HCT116 (cell line): ENCODE results near the gene STK24. TPM values are rescaled to one million over a fixed set of nuclear protein-coding genes. Genes with fewer than 3 reads are reported as not detected.
"Not testable (repeated sequence)": the region's sequence is repeated elsewhere in the genome, so short reads cannot be mapped to it uniquely, and the experiment has no call there.

Experiments
- ATAC-seq: fragments of 200-7000 bp; cut with Tn5 transposase; 2 replicates; pipeline ENCODE4 v1.9.1; 2020; ENCODE audit warnings: mild to moderate bottlenecking, moderate library complexity
- BruUV-seq: library from RNA; stranded (reverse); fragments of 400-500 nt; replicated peaks from 2 replicates; lab custom pipeline; 2021; lab: Mats Ljungman, UMichigan
- CTCF ChIA-PET: fragments of 300-600 bp; sonication (Branson Sonifier 250); formaldehyde crosslinking; loops from one replicate; lab custom pipeline; 2021; ENCODE audit warnings: antibody characterized with exemption; lab: Charles Lee
- POLR2A ChIA-PET: fragments of 300-600, 350-600 bp; sonication (Branson Sonifier 250); formaldehyde crosslinking; loops from one replicate; lab custom pipeline; 2021; ENCODE audit warnings: antibody characterized with exemption; lab: Charles Lee
- RAD21 ChIA-PET, 2 experiments: fragments of 300-600 bp; sonication (Branson Sonifier 250); formaldehyde crosslinking; loops; one replicate each; lab custom pipeline; 2023; ENCODE audit warnings: low total read pairs in 2 of 2; ENCODE audit not compliant: uncharacterized antibody in 2 of 2, unreplicated experiment in 2 of 2, low non-redundant PET in 1 of 2; lab: Charles Lee
- DNase-seq: peaks from one replicate; pipeline ENCODE4 v3.0.0-alpha.2; 2010; ENCODE audit warnings: low read depth, low spot score
- H2AFZ ChIP-seq: fragments of 200-600 bp; shearing (Covaris generic), sonication (generic); 2 replicates; pipeline ENCODE4 v1.6.1; 2017; ENCODE audit warnings: low read depth, mixed run types, mixed read lengths, antibody characterized with exemption, low read length; ENCODE audit not compliant: poor library complexity, severe bottlenecking
- H3K27ac ChIP-seq: 2 replicates; pipeline ENCODE4 v1.5.1; 2012; ENCODE audit warnings: low read depth, low read length
- H3K27me3 ChIP-seq: fragments of 200-600 bp; sonication (generic); 2 replicates; pipeline ENCODE4 v1.6.1; 2016; ENCODE audit warnings: mixed run types, low read length, mixed read lengths; ENCODE audit not compliant: insufficient read depth
- H3K36me3 ChIP-seq, 2 experiments: fragments of 200-500 bp in 1 of 2; fragments of 200-600 bp in 1 of 2; sonication (Bioruptor generic) in 1 of 2; sonication (generic) in 1 of 2; 2 replicates each; pipeline versions ENCODE4 v1.5.1 to v1.6.1; 2014 to 2016; ENCODE audit warnings: low read length in 2 of 2, inconsistent platforms in 1 of 2, mixed read lengths in 1 of 2, mixed run types in 1 of 2; ENCODE audit not compliant: insufficient read depth in 2 of 2, control insufficient read depth in 1 of 2
- H3K4me1 ChIP-seq, 2 experiments: fragments of 200-600 bp in 1 of 2; sonication (generic) in 1 of 2; 2 replicates each; pipeline versions ENCODE4 v1.5.1 to v1.6.1; 2012 to 2017; ENCODE audit warnings: low read length in 2 of 2, inconsistent platforms in 1 of 2, mild to moderate bottlenecking in 1 of 2, mixed read lengths in 1 of 2, mixed run types in 1 of 2, moderate library complexity in 1 of 2; ENCODE audit not compliant: insufficient read depth in 2 of 2, control insufficient read depth in 1 of 2
- H3K4me2 ChIP-seq: fragments of 200-600 bp; sonication (generic); 2 replicates; pipeline ENCODE4 v1.6.1; 2017; ENCODE audit warnings: mixed run types, low read length, mixed read lengths
- H3K4me3 ChIP-seq, 2 experiments: fragments of 200-600 bp in 1 of 2; sonication (generic) in 1 of 2; replicated peaks in 1 of 2; 2 replicates each; pipeline ENCODE4 v1.5.1; 2011 to 2016; ENCODE audit warnings: low read length in 2 of 2, control low read depth in 1 of 2, low read depth in 1 of 2, mild to moderate bottlenecking in 1 of 2, mixed read lengths in 1 of 2, mixed run types in 1 of 2
- H3K79me2 ChIP-seq: fragments of 200-600 bp; sonication (generic); 2 replicates; pipeline ENCODE4 v1.6.1; 2017; ENCODE audit warnings: mild to moderate bottlenecking, mixed run types, low read length, moderate library complexity, mixed read lengths; ENCODE audit not compliant: insufficient read depth
- H3K9ac ChIP-seq: fragments of 200-600 bp; sonication (generic); 2 replicates; pipeline ENCODE4 v1.6.1; 2016; ENCODE audit warnings: low read length, mixed read lengths
- H3K9me2 ChIP-seq: fragments of 200-600 bp; sonication (generic), shearing (Covaris generic); 2 replicates; pipeline ENCODE4 v1.6.1; 2017; ENCODE audit warnings: mixed run types, mild to moderate bottlenecking, moderate library complexity; ENCODE audit not compliant: insufficient read depth
- H3K9me3 ChIP-seq, 2 experiments: fragments of 200-500 bp in 1 of 2; fragments of 200-600 bp in 1 of 2; sonication (Bioruptor generic) in 1 of 2; sonication (generic) in 1 of 2; 2 replicates each; pipeline ENCODE4 v1.6.1; 2014 to 2017; ENCODE audit warnings: low read length in 2 of 2, mixed read lengths in 2 of 2, inconsistent platforms in 1 of 2, low read depth in 1 of 2, mild to moderate bottlenecking in 1 of 2, mixed run types in 1 of 2, moderate library complexity in 1 of 2; ENCODE audit not compliant: control insufficient read depth in 1 of 2, insufficient read depth in 1 of 2
- H4K20me1 ChIP-seq: fragments of 200-600 bp; sonication (generic), shearing (Covaris generic); 2 replicates; pipeline ENCODE4 v1.6.1; 2017; ENCODE audit warnings: mixed run types, mild to moderate bottlenecking, moderate library complexity; ENCODE audit not compliant: insufficient read depth
- CBX3 ChIP-seq: IDR thresholded peaks from 2 replicates; pipeline ENCODE4 v1.6.1; 2012; ENCODE audit warnings: low read depth
- EGR1 ChIP-seq: IDR thresholded peaks from 2 replicates; pipeline ENCODE4 v1.6.1; 2012; ENCODE audit warnings: low read depth
- JUND ChIP-seq: IDR thresholded peaks from 2 replicates; pipeline ENCODE4 v1.6.1; 2012
- POLR2AphosphoS5 ChIP-seq: IDR thresholded peaks from 2 replicates; pipeline ENCODE4 v1.6.1; 2011; ENCODE audit warnings: mild to moderate bottlenecking, low read depth, low read length, moderate library complexity
- SRF ChIP-seq: IDR thresholded peaks from 2 replicates; pipeline ENCODE4 v1.6.1; 2012; ENCODE audit warnings: low read depth
- ZNF274 ChIP-seq: fragments of 200-500 bp; sonication (Bioruptor generic); IDR thresholded peaks from 2 replicates; pipeline ENCODE4 v1.6.1; 2014; ENCODE audit warnings: mild to moderate bottlenecking, low read depth, low read length, inconsistent platforms
- intact Hi-C: fragments of 100-400 bp; cut with micrococcal nuclease; formaldehyde crosslinking; loops from 2 replicates; pipeline ENCODE4 v1.10.0; 2022
- total RNA-seq: library from RNA; stranded (reverse); gene quantifications from one replicate; pipeline ENCODE4 v1.2.1, GENCODE V29; 2021; ENCODE audit not compliant: unreplicated experiment

Gene STK24
- total RNA-seq, 1 experiment from 2014 or later, result 137 TPM

DNA sequence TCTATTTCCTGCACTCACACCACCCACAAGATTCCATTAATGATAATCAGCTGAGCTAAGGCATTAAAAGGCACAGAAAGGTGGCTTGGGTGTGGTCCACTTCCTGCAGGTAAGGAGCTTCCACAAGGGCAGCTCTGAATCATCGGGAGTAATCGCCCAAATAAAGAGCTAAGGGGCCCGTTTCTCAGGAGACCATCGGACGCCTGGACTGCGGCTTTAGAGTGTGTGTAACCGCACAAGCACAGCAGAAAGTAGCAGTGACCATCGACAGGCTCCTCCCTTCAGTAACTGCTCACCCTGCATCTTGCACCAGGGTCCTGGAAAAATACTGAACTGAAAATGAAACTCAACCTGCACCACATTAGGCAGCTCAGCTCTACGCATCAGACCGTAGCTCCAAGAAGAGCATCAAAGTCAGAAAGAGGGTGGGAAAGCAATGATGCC, 6.0 kb downstream of the STK24 start:
- Histone ChIP-seq H3K36me3 (no peaks in the 10 kb centered on the region), H4K20me1 (peaks cover 35% of the 10 kb centered on the region; the same call in 1 of the 2 replicates), H3K79me2 (peaks cover 100% of the 10 kb centered on the region), H3K4me1 (peaks cover 54 to 80% of the 10 kb centered on the region in 2 experiments), H3K27me3 (no peaks in the 10 kb centered on the region), H3K27ac (peak overlapping the region; percentile 67), H2AFZ (no peak overlapping the region), H3K9me3 (no peaks in the 10 kb centered on the region), H3K9ac (peak overlapping the region; percentile 54), H3K9me2 (no peaks in the 10 kb centered on the region), H3K4me2 (peak overlapping the region; percentile 79)
- ChIA-PET RAD21 (interaction anchor here (0.6 to 1.5 kb wide), 3 partner anchors 15 to 86 kb away, joined by 3 read pairs; no protein-coding TSS in a partner anchor), POLR2A (interaction anchor here (1.0 to 3.0 kb wide), 4 partner anchors 9 to 95 kb away, joined by 3 to 11 read pairs (median 3); no protein-coding TSS in a partner anchor), CTCF (interaction anchor here (1.1 to 1.3 kb wide), 2 partner anchors 83 to 126 kb away, joined by 3 to 6 read pairs; no protein-coding TSS in a partner anchor)
- ATAC-seq (peak; percentile 76), DNase-seq (peak; percentile 83)
- intact Hi-C loops, result loop anchor here (2.0 to 5.0 kb wide), 2 partner anchors 64 to 86 kb away; no protein-coding TSS in a partner anchor
- BruUV-seq, result no TSS peak
- no peak for TF ChIP-seq EGR1
- TF ChIP-seq POLR2AphosphoS5, result peak; percentile 45; the same call in 1 of the 2 replicates
- TF ChIP-seq JUND, result no peak
- TF ChIP-seq SRF, result no peak
- TF ChIP-seq ZNF274, result no peak
- TF ChIP-seq CBX3, result no peak
- TF ChIP-seq, all 23 proteins: peak for 1
- peak overlapping the region; percentile 33 to 48 for H3K4me3 ChIP-seq

GRCh38 chr13:98569494-98570367, 7.2 kb downstream of the STK24 start:
- H3K27me3 ChIP-seq, H3K36me3 ChIP-seq, RAD21 ChIA-PET, H2AFZ ChIP-seq, CTCF ChIA-PET, H3K9ac ChIP-seq, H3K9me3 ChIP-seq, DNase-seq, BruUV-seq, H3K9me2 ChIP-seq, ATAC-seq: not testable (repeated sequence)
- H3K27ac ChIP-seq, result peak overlapping the region; percentile 67
- peaks cover 100% of the 10 kb centered on the region for H3K79me2 ChIP-seq
- H3K4me2 ChIP-seq, result peak overlapping the region; percentile 79; the same call in 1 of the 2 replicates
- POLR2A ChIA-PET, result interaction anchor here (3.0 kb wide), 1 partner anchor 85 kb away, joined by 11 read pairs; no protein-coding TSS in a partner anchor
- intact Hi-C loops, result loop anchor here (2.0 to 5.0 kb wide), 2 partner anchors 62 to 85 kb away; no protein-coding TSS in a partner anchor
- H3K4me1 ChIP-seq, result peaks cover 59 to 78% of the 10 kb centered on the region in 2 experiments
- H3K4me3 ChIP-seq, result 0 out of 4 replicates have a peak overlapping the region, but pooled peaks of 1 of the 2 experiments have one; percentile 48
- H4K20me1 ChIP-seq, result peaks cover 25% of the 10 kb centered on the region; the same call in 1 of the 2 replicates
